HepG2 (cell line): ENCODE measurements around the gene ADGRG6. TPM values are rescaled to one million over a fixed set of nuclear protein-coding genes. Genes with fewer than 3 reads are reported as not detected.
A peak's percentile ranks its signal among the peaks of the same experiment; 100 is the strongest.

Experiments
- CEBPB ChIP-seq: IDR thresholded peaks from 2 replicates; pipeline ENCODE4 v1.6.1; 2011; ENCODE audit warnings: low read depth, low read length, improper control_type of control experiment, borderline replicate concordance
- GFI1 ChIP-seq: sonication (generic); formaldehyde crosslinking; IDR thresholded peaks from 2 replicates; pipeline ENCODE4 v1.5.0; 2020; ENCODE audit warnings: missing genetic modification reagents, mild to moderate bottlenecking, borderline replicate concordance
- KMT2B ChIP-seq: IDR thresholded peaks from 2 replicates; pipeline ENCODE4 v1.6.1; 2016; ENCODE audit warnings: missing genetic modification reagents, missing compliant biosample characterization
- MAFK ChIP-seq, 2 experiments: IDR thresholded peaks in 1 of 2; conservative IDR thresholded peaks in 1 of 2; 2 replicates each; pipeline ENCODE4 v1.6.1; 2011; ENCODE audit warnings: improper control_type of control experiment in 2 of 2, low read length in 2 of 2
- NFYB ChIP-seq: sonication (generic); formaldehyde crosslinking; IDR thresholded peaks from 2 replicates; pipeline ENCODE4 v1.4.0; 2020; ENCODE audit warnings: missing genetic modification reagents
- NRL ChIP-seq: sonication (generic); formaldehyde crosslinking; IDR thresholded peaks from 2 replicates; pipeline ENCODE4 v1.5.0; 2020; ENCODE audit warnings: missing genetic modification reagents, mild to moderate bottlenecking, moderate library complexity, borderline replicate concordance
- SAFB2 ChIP-seq: sonication (generic); formaldehyde crosslinking; IDR thresholded peaks from 2 replicates; pipeline ENCODE4 v1.5.1; 2020; ENCODE audit warnings: missing genetic modification reagents, low read depth, mild to moderate bottlenecking, borderline replicate concordance
- SMARCC2 ChIP-seq: fragments of 450-650 bp; IDR thresholded peaks from 2 replicates; pipeline ENCODE4 v1.6.1; 2017; ENCODE audit warnings: antibody characterized with exemption, mild to moderate bottlenecking
- SP1 ChIP-seq, 2 experiments: fragments of 450-650 bp in 1 of 2; sonication (generic) in 1 of 2; formaldehyde crosslinking in 1 of 2; IDR thresholded peaks; 2 replicates each; pipeline versions ENCODE4 v1.4.0 to v1.6.1; 2016 to 2020; ENCODE audit warnings: missing genetic modification reagents in 1 of 2
- TP53 ChIP-seq: sonication (generic); formaldehyde crosslinking; conservative IDR thresholded peaks from 2 replicates; pipeline ENCODE4 v1.4.0; 2020; ENCODE audit warnings: missing genetic modification reagents
- ZNF260 ChIP-seq: sonication (generic); formaldehyde crosslinking; IDR thresholded peaks from 2 replicates; pipeline ENCODE4 v1.4.0; 2020; ENCODE audit warnings: missing genetic modification reagents, low read depth, mild to moderate bottlenecking, borderline replicate concordance
- ZNF264 ChIP-seq: sonication (generic); formaldehyde crosslinking; IDR thresholded peaks from 2 replicates; pipeline ENCODE4 v1.4.0; 2020; ENCODE audit warnings: missing genetic modification reagents
- ZNF550 ChIP-seq: sonication (generic); formaldehyde crosslinking; IDR thresholded peaks from 2 replicates; pipeline ENCODE4 v1.4.0; 2020; ENCODE audit warnings: mild to moderate bottlenecking, missing genetic modification reagents, borderline replicate concordance
- ZNF749 ChIP-seq: sonication (generic); formaldehyde crosslinking; IDR thresholded peaks from 2 replicates; pipeline ENCODE4 v1.8.0; 2022; ENCODE audit warnings: mild to moderate bottlenecking, missing genetic modification reagents, moderate library complexity, borderline replicate concordance
- ZSCAN21 ChIP-seq: sonication (generic); formaldehyde crosslinking; IDR thresholded peaks from 2 replicates; pipeline ENCODE4 v1.8.0; 2022; ENCODE audit warnings: mild to moderate bottlenecking, missing genetic modification reagents, moderate library complexity, borderline replicate concordance
- ZSCAN31 ChIP-seq: sonication (generic); formaldehyde crosslinking; IDR thresholded peaks from 2 replicates; pipeline ENCODE4 v1.5.0; 2020; ENCODE audit warnings: low read depth, mild to moderate bottlenecking, missing genetic modification reagents
- polyA plus RNA-seq, 8 experiments: library from polyadenylated mRNA; depleted of rRNA in 3 of 8; stranded (reverse) in 7 of 8; unstranded in 1 of 8; fragments of >200 nt; fragmentation: Illumina TruSeq in 4 of 8; extraction: Trizol in 4 of 8; gene quantifications; 2 replicates each; pipeline versions ENCODE4 v1.2.1 to v1.2.3, GENCODE V29; 2011 to 2016; ENCODE audit warnings: low read depth in 4 of 8, missing spikeins in 1 of 8, mixed read lengths in 1 of 8; ENCODE audit not compliant: insufficient read depth in 1 of 8
- total RNA-seq, 5 experiments: library from RNA; depleted of rRNA; stranded (reverse); fragments of >200 nt; fragmentation: Illumina TruSeq; extraction: Trizol; gene quantifications; 2 replicates each; pipeline ENCODE4 v1.2.3, GENCODE V29; 2016; ENCODE audit warnings: low read depth in 1 of 5
- TF ChIP-seq, protein P1 (sequence below): sonication (generic); formaldehyde crosslinking; IDR thresholded peaks from 2 replicates; pipeline ENCODE4 v1.5.0; 2020; ENCODE audit warnings: mild to moderate bottlenecking, missing genetic modification reagents
- TF ChIP-seq, protein P2 (sequence below): conservative IDR thresholded peaks from 2 replicates; pipeline ENCODE4 v1.6.1; 2018; ENCODE audit warnings: missing genetic modification reagents
- TF ChIP-seq, protein P3 (sequence below): sonication (generic); formaldehyde crosslinking; IDR thresholded peaks from 2 replicates; pipeline ENCODE4 v1.9.0; 2021; ENCODE audit warnings: missing genetic modification reagents, mild to moderate bottlenecking, borderline replicate concordance
- TF ChIP-seq, protein P4 (sequence below): IDR thresholded peaks from 2 replicates; pipeline ENCODE4 v1.6.1; 2016; ENCODE audit warnings: missing compliant biosample characterization, missing genetic modification reagents, borderline replicate concordance
- TF ChIP-seq, protein P5 (sequence below): sonication (generic); formaldehyde crosslinking; IDR thresholded peaks from 2 replicates; pipeline ENCODE4 v1.9.0; 2022; ENCODE audit warnings: low read depth, missing genetic modification reagents

The ADGRG6 gene
- total and polyA plus RNA-seq, 2 of the 13 experiments (the other 11 are each of a cell fraction or from before 2014, with no cell fraction given): 129 to 249 TPM

DNA sequence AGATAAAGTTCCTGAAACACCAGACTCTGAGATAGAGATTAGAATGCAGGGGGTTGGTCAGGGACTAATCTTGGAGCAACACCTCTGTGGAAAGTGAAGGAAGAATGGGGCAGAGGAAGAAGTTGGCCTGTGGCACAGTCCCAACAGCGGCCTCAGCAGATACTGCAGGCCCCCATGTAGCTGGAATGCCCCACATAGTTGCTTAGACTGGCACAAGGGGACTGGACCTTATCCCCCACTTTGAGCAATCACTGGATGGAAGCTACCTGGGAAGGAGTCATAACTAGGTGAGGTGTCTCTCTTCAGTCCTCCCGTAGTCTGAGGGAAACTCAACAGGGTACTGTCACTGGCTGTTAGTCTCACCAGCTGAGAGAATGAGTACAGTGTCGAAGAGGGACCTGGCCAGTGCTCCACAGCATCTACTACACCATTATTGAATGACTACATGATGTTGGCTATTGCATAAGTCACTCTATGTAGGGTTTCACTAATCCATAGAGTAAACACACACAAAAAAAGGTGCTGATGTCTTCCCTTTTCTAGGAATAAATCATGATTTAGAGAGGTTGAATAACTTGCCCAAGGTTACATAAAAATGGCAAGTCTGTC lies 47.5 kb downstream of the ADGRG6 start (continued):
- TF ChIP-seq, protein P1, sequence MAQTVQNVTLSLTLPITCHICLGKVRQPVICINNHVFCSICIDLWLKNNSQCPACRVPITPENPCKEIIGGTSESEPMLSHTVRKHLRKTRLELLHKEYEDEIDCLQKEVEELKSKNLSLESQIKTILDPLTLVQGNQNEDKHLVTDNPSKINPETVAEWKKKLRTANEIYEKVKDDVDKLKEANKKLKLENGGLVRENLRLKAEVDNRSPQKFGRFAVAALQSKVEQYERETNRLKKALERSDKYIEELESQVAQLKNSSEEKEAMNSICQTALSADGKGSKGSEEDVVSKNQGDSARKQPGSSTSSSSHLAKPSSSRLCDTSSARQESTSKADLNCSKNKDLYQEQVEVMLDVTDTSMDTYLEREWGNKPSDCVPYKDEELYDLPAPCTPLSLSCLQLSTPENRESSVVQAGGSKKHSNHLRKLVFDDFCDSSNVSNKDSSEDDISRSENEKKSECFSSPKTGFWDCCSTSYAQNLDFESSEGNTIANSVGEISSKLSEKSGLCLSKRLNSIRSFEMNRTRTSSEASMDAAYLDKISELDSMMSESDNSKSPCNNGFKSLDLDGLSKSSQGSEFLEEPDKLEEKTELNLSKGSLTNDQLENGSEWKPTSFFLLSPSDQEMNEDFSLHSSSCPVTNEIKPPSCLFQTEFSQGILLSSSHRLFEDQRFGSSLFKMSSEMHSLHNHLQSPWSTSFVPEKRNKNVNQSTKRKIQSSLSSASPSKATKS (CRISPR knock-in tag): no peak
- peak; percentile 93; the same call in 1 of the 2 replicates for TF ChIP-seq CEBPB
- TF ChIP-seq, protein P2, sequence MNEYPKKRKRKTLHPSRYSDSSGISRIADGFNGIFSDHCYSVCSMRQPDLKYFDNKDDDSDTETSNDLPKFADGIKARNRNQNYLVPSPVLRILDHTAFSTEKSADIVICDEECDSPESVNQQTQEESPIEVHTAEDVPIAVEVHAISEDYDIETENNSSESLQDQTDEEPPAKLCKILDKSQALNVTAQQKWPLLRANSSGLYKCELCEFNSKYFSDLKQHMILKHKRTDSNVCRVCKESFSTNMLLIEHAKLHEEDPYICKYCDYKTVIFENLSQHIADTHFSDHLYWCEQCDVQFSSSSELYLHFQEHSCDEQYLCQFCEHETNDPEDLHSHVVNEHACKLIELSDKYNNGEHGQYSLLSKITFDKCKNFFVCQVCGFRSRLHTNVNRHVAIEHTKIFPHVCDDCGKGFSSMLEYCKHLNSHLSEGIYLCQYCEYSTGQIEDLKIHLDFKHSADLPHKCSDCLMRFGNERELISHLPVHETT: no peak
- TF ChIP-seq, protein P3, sequence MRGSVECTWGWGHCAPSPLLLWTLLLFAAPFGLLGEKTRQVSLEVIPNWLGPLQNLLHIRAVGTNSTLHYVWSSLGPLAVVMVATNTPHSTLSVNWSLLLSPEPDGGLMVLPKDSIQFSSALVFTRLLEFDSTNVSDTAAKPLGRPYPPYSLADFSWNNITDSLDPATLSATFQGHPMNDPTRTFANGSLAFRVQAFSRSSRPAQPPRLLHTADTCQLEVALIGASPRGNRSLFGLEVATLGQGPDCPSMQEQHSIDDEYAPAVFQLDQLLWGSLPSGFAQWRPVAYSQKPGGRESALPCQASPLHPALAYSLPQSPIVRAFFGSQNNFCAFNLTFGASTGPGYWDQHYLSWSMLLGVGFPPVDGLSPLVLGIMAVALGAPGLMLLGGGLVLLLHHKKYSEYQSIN (CRISPR knock-in tag): no peak
- no peak for TF ChIP-seq MAFK (conservative IDR thresholded peaks at IDR 0.05 in 1 of 2, IDR thresholded peaks at IDR 0.05 in 1 of 2; ENCODE audit: low read length in 2 of 2)
- TF ChIP-seq SP1 (IDR thresholded peaks at IDR 0.05): no peak
- TF ChIP-seq SP1 (CRISPR knock-in tag; IDR thresholded peaks at IDR 0.05): no peak
- no peak for TF ChIP-seq TP53 (CRISPR knock-in tag)
- no peak for TF ChIP-seq ZNF264 (CRISPR knock-in tag)
- TF ChIP-seq, protein P4, sequence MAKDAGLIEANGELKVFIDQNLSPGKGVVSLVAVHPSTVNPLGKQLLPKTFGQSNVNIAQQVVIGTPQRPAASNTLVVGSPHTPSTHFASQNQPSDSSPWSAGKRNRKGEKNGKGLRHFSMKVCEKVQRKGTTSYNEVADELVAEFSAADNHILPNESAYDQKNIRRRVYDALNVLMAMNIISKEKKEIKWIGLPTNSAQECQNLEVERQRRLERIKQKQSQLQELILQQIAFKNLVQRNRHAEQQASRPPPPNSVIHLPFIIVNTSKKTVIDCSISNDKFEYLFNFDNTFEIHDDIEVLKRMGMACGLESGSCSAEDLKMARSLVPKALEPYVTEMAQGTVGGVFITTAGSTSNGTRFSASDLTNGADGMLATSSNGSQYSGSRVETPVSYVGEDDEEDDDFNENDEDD (CRISPR knock-in tag): no peak
- TF ChIP-seq NRL (CRISPR knock-in tag): no peak
- TF ChIP-seq, protein P5, sequence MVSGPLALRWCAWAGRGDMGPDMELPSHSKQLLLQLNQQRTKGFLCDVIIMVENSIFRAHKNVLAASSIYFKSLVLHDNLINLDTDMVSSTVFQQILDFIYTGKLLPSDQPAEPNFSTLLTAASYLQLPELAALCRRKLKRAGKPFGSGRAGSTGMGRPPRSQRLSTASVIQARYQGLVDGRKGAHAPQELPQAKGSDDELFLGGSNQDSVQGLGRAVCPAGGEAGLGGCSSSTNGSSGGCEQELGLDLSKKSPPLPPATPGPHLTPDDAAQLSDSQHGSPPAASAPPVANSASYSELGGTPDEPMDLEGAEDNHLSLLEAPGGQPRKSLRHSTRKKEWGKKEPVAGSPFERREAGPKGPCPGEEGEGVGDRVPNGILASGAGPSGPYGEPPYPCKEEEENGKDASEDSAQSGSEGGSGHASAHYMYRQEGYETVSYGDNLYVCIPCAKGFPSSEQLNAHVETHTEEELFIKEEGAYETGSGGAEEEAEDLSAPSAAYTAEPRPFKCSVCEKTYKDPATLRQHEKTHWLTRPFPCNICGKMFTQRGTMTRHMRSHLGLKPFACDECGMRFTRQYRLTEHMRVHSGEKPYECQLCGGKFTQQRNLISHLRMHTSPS (CRISPR knock-in tag): no peak
- no peak for TF ChIP-seq ZNF550 (CRISPR knock-in tag)
- 0 out of 2 replicates have a peak, but pooled peaks have one; percentile 40 for TF ChIP-seq KMT2B (CRISPR knock-in tag)
- TF ChIP-seq SAFB2 (CRISPR knock-in tag): no peak
- no peak for TF ChIP-seq NFYB (CRISPR knock-in tag)
- TF ChIP-seq GFI1 (CRISPR knock-in tag): no peak
- no peak for TF ChIP-seq ZNF260 (CRISPR knock-in tag)
- no peak; the same call in 1 of the 2 replicates for TF ChIP-seq ZNF749 (CRISPR knock-in tag)
- no peak for TF ChIP-seq ZSCAN21
- TF ChIP-seq SMARCC2: no peak
- TF ChIP-seq ZSCAN31 (CRISPR knock-in tag): no peak
